Neural crest cell (in vitro differentiated cells): Measurements from ENCODE around the gene SNAPIN. TPM values are rescaled to one million over a fixed set of nuclear protein-coding genes. Genes with fewer than 3 reads are reported as not detected.

ENCODE experiments used
- DNase-seq: peaks from one replicate; pipeline ENCODE4 v3.0.0; 2021; ENCODE audit warnings: low read depth, mixed read lengths, low spot score
- H3K27ac Mint-ChIP-seq: one replicate; pipeline ENCODE4 v1.8.0; 2021; ENCODE audit warnings: mild to moderate bottlenecking, mixed read lengths; ENCODE audit not compliant: unreplicated experiment
- H3K27me3 Mint-ChIP-seq: 2 replicates; pipeline ENCODE4 v1.8.0; 2021; ENCODE audit warnings: low read depth, mild to moderate bottlenecking, mixed read lengths
- H3K36me3 Mint-ChIP-seq: 2 replicates; pipeline ENCODE4 v1.8.0; 2021; ENCODE audit warnings: low read depth, mild to moderate bottlenecking, mixed read lengths
- H3K4me1 Mint-ChIP-seq: 2 replicates; pipeline ENCODE4 v1.8.0; 2021; ENCODE audit warnings: mixed read lengths
- H3K4me3 Mint-ChIP-seq: one replicate; pipeline ENCODE4 v1.8.0; 2021; ENCODE audit warnings: mild to moderate bottlenecking, mixed read lengths
- H3K9me3 Mint-ChIP-seq: 2 replicates; pipeline ENCODE4 v1.8.0; 2021; ENCODE audit warnings: mixed read lengths
- long read RNA-seq: library from polyadenylated mRNA; unstranded; transcript quantifications from one replicate; pipeline ENCODE4 v2.0.0, GENCODE V29; 2020
- total RNA-seq: library from RNA; stranded (reverse); gene quantifications from 2 replicates; pipeline ENCODE4 v1.2.1, GENCODE V29; 2021
- TF ChIP-seq, protein P1 (sequence below): fragments of 200-600 bp; sonication (generic); conservative IDR thresholded peaks from 2 replicates; pipeline ENCODE4 v1.5.0; 2021; ENCODE audit warnings: antibody characterized with exemption, mild to moderate bottlenecking

Gene SNAPIN, protein sequence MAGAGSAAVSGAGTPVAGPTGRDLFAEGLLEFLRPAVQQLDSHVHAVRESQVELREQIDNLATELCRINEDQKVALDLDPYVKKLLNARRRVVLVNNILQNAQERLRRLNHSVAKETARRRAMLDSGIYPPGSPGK
- 52.8 and 55.4 TPM in 2 replicates for total RNA-seq
- long read RNA-seq, transcript SNAPIN-201 (4 exons, 1,030 nt), result major isoform, 39 of 46 reads
- long read RNA-seq, partial matches to known transcripts, result 0 of 46 reads
- long read RNA-seq, other reads (novel, unspliced or antisense), result 1 of 46 reads

DNA sequence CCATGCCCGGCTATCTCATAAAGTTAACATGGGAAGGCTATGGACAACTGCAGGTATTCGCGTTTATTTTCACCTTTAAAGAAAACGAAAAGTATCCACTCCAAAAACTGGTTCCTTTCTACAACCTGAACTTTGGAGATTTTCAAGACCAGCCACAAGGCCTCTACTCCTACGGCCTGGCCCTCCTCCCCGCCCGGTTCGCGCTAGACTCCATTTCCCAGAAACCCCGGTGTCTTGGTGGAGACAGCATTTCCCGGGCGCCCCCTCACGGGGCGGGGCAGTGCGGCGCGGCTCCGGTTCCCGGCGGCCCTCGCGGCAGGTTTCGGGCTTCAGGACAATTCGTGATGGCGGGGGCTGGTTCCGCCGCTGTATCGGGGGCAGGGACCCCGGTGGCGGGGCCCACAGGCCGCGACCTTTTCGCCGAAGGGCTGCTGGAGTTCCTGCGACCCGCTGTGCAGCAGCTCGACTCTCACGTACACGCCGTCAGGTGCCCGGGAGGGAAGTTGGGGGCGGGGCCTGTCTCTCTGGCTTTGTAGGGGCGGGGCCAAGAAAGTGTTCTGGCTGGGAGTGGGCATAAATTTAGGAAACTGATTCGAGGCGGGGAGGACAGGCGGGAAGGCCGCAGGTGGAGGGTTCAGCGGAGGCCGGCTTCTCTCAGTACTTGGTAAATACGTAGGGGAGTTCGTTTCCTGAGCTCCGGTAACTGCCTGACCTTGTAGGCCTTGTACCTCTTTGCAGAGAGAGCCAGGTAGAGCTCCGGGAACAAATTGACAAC is at the start of gene SNAPIN:
Gene SNAPIN (plus strand): TSS at position 304 of the 775 bp plus-strand sequence. CDS start 41 bp downstream, at position 345.
- DNase-seq, result peak; percentile 90
- Mint-ChIP-seq H3K36me3 (peaks cover 3% of the 10 kb centered on the region), H3K27me3 (no peaks in the 10 kb centered on the region), H3K27ac (peak within 1 kb of the TSS; percentile 94), H3K4me3 (peak within 1 kb of the TSS; percentile 97), H3K4me1 (peaks cover 17% of the 10 kb centered on the region), H3K9me3 (no peaks in the 10 kb centered on the region)
- TF ChIP-seq, protein P1, sequence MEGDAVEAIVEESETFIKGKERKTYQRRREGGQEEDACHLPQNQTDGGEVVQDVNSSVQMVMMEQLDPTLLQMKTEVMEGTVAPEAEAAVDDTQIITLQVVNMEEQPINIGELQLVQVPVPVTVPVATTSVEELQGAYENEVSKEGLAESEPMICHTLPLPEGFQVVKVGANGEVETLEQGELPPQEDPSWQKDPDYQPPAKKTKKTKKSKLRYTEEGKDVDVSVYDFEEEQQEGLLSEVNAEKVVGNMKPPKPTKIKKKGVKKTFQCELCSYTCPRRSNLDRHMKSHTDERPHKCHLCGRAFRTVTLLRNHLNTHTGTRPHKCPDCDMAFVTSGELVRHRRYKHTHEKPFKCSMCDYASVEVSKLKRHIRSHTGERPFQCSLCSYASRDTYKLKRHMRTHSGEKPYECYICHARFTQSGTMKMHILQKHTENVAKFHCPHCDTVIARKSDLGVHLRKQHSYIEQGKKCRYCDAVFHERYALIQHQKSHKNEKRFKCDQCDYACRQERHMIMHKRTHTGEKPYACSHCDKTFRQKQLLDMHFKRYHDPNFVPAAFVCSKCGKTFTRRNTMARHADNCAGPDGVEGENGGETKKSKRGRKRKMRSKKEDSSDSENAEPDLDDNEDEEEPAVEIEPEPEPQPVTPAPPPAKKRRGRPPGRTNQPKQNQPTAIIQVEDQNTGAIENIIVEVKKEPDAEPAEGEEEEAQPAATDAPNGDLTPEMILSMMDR, result peak; percentile 33

DNA sequence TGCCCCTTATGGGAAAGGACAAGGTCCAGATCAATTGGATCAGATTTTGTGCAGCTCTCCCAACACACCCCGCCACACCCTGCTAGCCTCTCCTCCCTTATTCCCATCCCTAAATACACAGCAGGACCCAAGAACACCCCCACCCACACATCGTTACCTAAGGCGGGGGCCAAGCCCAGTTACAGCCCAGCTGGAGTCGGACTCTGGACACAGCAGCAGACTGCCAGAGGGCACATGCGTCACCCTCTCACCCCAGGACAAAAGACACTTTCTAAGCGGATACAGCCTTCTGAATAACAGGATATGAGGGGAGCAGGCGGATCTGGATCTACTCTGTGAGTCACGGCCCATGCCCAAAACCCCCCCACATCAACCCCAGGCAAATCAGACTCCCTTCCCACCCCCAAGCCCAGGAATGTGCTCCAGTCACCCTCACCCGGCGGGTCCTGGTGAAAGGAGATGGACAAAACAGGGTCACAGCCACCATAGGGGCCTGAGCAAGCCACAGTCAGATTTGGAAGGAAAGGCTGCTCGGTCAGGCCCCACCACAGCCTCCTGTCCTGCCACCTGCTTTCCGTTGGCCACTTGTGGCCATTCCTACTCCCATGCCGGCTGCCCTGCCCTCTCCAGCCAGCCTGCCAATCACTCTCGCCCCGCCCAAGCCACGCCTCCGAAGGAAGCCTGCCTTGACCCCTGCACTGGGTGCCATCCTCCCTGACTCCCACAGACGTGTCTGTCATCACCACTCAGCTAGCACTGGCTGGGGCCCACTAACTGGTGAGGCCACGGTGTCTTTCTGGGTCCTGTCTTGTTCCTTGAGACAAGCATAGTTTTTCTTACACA is 49.5 kb upstream of the SNAPIN start:
- Mint-ChIP-seq H3K27me3 (no peaks in the 10 kb centered on the region), H3K4me1 (peaks cover 49% of the 10 kb centered on the region), H3K36me3 (no peaks in the 10 kb centered on the region), H3K4me3 (peak overlapping the region; percentile 70), H3K9me3 (no peaks in the 10 kb centered on the region), H3K27ac (peak overlapping the region; percentile 99)
- peak; percentile 67 for DNase-seq
- TF ChIP-seq, protein P1, result no peak

DNA sequence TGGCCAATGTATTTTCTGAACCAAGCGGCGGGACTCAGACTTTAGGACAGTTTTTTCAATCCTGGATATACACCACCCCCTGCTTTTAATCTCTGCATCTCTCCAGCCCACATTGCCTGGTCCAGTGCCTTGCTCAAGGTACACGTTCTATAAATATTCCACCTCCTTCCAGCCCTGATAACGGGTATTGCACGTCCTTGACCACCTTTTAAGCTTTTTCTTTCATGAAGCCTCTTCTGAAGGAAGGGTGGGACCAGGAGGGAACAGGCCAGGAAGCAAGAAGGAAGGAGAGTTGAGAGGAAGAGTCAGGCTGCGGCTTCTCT is 49.0 kb upstream of the SNAPIN start:
- DNase-seq, result no peak
- Mint-ChIP-seq H3K4me1 (peaks cover 53% of the 10 kb centered on the region), H3K9me3 (no peaks in the 10 kb centered on the region), H3K36me3 (no peaks in the 10 kb centered on the region), H3K4me3 (peak overlapping the region; percentile 70), H3K27ac (peak overlapping the region; percentile 99), H3K27me3 (no peaks in the 10 kb centered on the region)
- TF ChIP-seq, protein P1, result no peak

DNA sequence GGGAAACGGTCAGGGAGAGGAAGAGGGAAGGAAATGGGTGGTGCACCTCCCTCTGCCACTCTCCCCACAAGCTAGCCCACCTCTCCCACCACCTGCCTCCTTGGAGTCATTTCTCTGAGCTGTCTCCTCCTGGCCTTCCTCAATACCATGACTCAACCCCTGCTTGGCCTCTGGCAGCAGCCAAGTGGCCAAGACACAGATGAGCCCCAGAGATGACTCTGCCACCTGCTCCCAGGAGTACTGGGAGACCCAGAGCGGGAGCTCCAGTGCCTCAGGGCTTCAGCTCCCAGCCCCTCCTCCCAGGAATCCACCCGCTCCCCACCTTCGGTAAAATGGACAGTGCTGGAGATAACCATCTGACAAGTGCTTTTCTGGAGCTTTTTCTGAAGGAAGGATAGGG is 48.2 kb upstream of the SNAPIN start:
- no peak for DNase-seq
- TF ChIP-seq, protein P1, result no peak
- Mint-ChIP-seq H3K4me3 (no peak overlapping the region), H3K27ac (peak overlapping the region; percentile 88), H3K27me3 (no peaks in the 10 kb centered on the region), H3K36me3 (no peaks in the 10 kb centered on the region), H3K9me3 (no peaks in the 10 kb centered on the region), H3K4me1 (peaks cover 50% of the 10 kb centered on the region)

DNA sequence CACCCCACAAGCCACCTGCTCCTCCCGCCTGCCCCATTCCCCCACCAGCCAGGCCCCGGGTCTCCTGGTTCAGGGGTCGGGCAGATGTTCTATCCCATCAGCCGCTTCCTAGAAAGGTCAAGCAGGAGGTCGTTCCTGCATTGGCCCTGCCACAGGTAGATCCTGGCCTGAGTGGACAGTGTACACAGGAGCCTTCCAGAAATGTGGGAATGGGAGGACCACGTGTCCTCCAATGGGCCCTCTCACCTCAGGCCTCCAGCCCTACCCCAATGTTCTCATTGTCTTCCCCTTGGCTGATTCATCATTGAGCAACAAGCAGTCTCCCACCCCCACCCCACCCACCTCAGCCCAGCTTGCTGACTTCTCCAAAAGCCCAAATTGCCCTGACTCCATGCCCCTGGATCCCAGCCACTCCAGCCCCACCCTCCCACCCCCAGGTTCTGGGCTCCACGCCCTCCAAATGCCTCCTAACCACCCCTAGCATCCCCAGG is 47.6 kb upstream of the SNAPIN start:
- DNase-seq, result no peak
- TF ChIP-seq, protein P1, result no peak
- Mint-ChIP-seq H3K4me1 (peaks cover 49% of the 10 kb centered on the region), H3K9me3 (no peaks in the 10 kb centered on the region), H3K4me3 (no peak overlapping the region), H3K27me3 (no peaks in the 10 kb centered on the region), H3K36me3 (no peaks in the 10 kb centered on the region), H3K27ac (no peak overlapping the region)
